DOHH2 (cell line): ENCODE data around the gene HMG20B.

Experiments used
- H3F3A ChIP-seq: fragments of 200-600 bp; sonication (generic), shearing (Covaris generic); 2 replicates; pipeline ENCODE4 v1.6.0; 2016; ENCODE audit warnings: antibody characterized with exemption, mild to moderate bottlenecking; ENCODE audit not compliant: control insufficient read depth, insufficient read depth
- H3K27ac ChIP-seq: fragments of 200-600 bp; sonication (generic); 2 replicates; pipeline ENCODE4 v1.5.1; 2014; ENCODE audit warnings: low read depth, mild to moderate bottlenecking, low read length, moderate library complexity
- H3K27me3 ChIP-seq: fragments of 200-600 bp; sonication (generic); 2 replicates; pipeline ENCODE4 v1.6.1; 2014; ENCODE audit warnings: mild to moderate bottlenecking, low read length, mixed read lengths; ENCODE audit not compliant: control insufficient read depth
- H3K36me3 ChIP-seq: fragments of 200-600 bp; sonication (generic); 2 replicates; pipeline ENCODE4 v1.6.1; 2014; ENCODE audit warnings: mild to moderate bottlenecking, low read length, moderate library complexity, mixed read lengths; ENCODE audit not compliant: control insufficient read depth
- H3K4me1 ChIP-seq: fragments of 200-600 bp; sonication (generic); 2 replicates; pipeline ENCODE4 v1.6.1; 2014; ENCODE audit warnings: mild to moderate bottlenecking, low read length, mixed read lengths; ENCODE audit not compliant: control insufficient read depth
- H3K4me2 ChIP-seq: fragments of 200-600 bp; sonication (generic); 2 replicates; pipeline ENCODE4 v1.6.0; 2014; ENCODE audit warnings: mild to moderate bottlenecking, low read length, moderate library complexity
- H3K4me3 ChIP-seq: fragments of 200-600 bp; sonication (generic); 2 replicates; pipeline ENCODE4 v1.5.1; 2014; ENCODE audit warnings: mild to moderate bottlenecking, low read length, mixed read lengths
- H3K79me2 ChIP-seq: fragments of 200-600 bp; sonication (generic); 2 replicates; pipeline ENCODE4 v1.6.1; 2014; ENCODE audit warnings: mild to moderate bottlenecking, low read length, mixed read lengths; ENCODE audit not compliant: control insufficient read depth
- H3K9me2 ChIP-seq: fragments of 200-600 bp; sonication (generic); replicated peaks from 2 replicates; pipeline ENCODE4 v1.6.1; 2014; ENCODE audit warnings: mild to moderate bottlenecking, low read length, mixed read lengths; ENCODE audit not compliant: control insufficient read depth
- H3K9me3 ChIP-seq: fragments of 200-600 bp; sonication (generic); 2 replicates; pipeline ENCODE4 v1.6.1; 2014; ENCODE audit warnings: antibody characterized with exemption, low read length, mixed read lengths; ENCODE audit not compliant: control insufficient read depth, insufficient read depth
- H4K20me1 ChIP-seq: fragments of 200-600 bp; sonication (generic); 2 replicates; pipeline ENCODE4 v1.6.0; 2014; ENCODE audit warnings: low read depth, mild to moderate bottlenecking, antibody characterized with exemption, low read length, moderate library complexity; ENCODE audit not compliant: control insufficient read depth, insufficient read depth
- CTCF ChIP-seq: fragments of 200-600 bp; sonication (generic); IDR thresholded peaks from one replicate; pipeline ENCODE4 v1.5.1; 2014; ENCODE audit warnings: antibody characterized with exemption, mild to moderate bottlenecking, low read depth, low read length; ENCODE audit not compliant: poor library complexity, severe bottlenecking
- EZH2phosphoT487 ChIP-seq: fragments of 200-600 bp; sonication (generic); IDR thresholded peaks from 2 replicates; pipeline ENCODE4 v1.6.1; 2017; ENCODE audit warnings: borderline replicate concordance, mild to moderate bottlenecking, antibody characterized with exemption, low read length, moderate library complexity, mixed read lengths

HMG20B gene

GRCh38 chr19:3599776-3600187 lies 27.0 kb downstream of the HMG20B start:
- H3K36me3 ChIP-seq, result no peaks in the 10 kb centered on the region
- H3F3A ChIP-seq, result no peaks in the 10 kb centered on the region
- H3K4me2 ChIP-seq, result no peak overlapping the region
- no peak overlapping the region for H3K4me3 ChIP-seq
- H3K9me3 ChIP-seq, result no peaks in the 10 kb centered on the region
- no peak overlapping the region for H3K27ac ChIP-seq
- TF ChIP-seq CTCF, result no peak
- TF ChIP-seq EZH2phosphoT487, result no peak
- no peaks in the 10 kb centered on the region; the same call in 1 of the 2 replicates for H3K27me3 ChIP-seq
- H4K20me1 ChIP-seq, result no peaks in the 10 kb centered on the region
- H3K9me2 ChIP-seq, result no peaks in the 10 kb centered on the region
- H3K79me2 ChIP-seq, result no peaks in the 10 kb centered on the region
- peaks cover 6% of the 10 kb centered on the region for H3K4me1 ChIP-seq

GRCh38 chr19:3601021-3601420 lies 28.3 kb downstream of the HMG20B start:
- H3K4me2 ChIP-seq, result no peak overlapping the region
- no peaks in the 10 kb centered on the region for H3K9me2 ChIP-seq
- no peaks in the 10 kb centered on the region for H3F3A ChIP-seq
- peaks cover 19% of the 10 kb centered on the region for H3K4me1 ChIP-seq
- no peaks in the 10 kb centered on the region for H3K79me2 ChIP-seq
- TF ChIP-seq CTCF (no peak), EZH2phosphoT487 (no peak)
- H3K36me3 ChIP-seq, result no peaks in the 10 kb centered on the region
- no peaks in the 10 kb centered on the region for H3K9me3 ChIP-seq
- H3K27me3 ChIP-seq, result peaks cover 11% of the 10 kb centered on the region
- H3K4me3 ChIP-seq, result no peak overlapping the region
- H3K27ac ChIP-seq, result no peak overlapping the region
- H4K20me1 ChIP-seq, result no peaks in the 10 kb centered on the region

- H3K79me2 ChIP-seq, result no peaks in the 10 kb centered on the region
- H3K27me3 ChIP-seq, result peaks cover 24% of the 10 kb centered on the region
- no peaks in the 10 kb centered on the region for H3K36me3 ChIP-seq
- H3K27ac ChIP-seq, result no peak overlapping the region
- no peaks in the 10 kb centered on the region for H4K20me1 ChIP-seq
- no peaks in the 10 kb centered on the region for H3F3A ChIP-seq
- H3K4me1 ChIP-seq, result peaks cover 36% of the 10 kb centered on the region
- no peaks in the 10 kb centered on the region for H3K9me2 ChIP-seq
- H3K4me2 ChIP-seq, result no peak overlapping the region
- no peak overlapping the region for H3K4me3 ChIP-seq
- H3K9me3 ChIP-seq, result no peaks in the 10 kb centered on the region
- TF ChIP-seq EZH2phosphoT487 (no peak), CTCF (no peak)
Observed at GRCh38 chr19:3603121-3603811, 30.5 kb downstream of the HMG20B start.
